Esophagus (tissue), 2 donors: ENCODE measurements around the gene NUDT3. TPM values are rescaled to one million over a fixed set of nuclear protein-coding genes. Genes with fewer than 3 reads are reported as not detected.
"Not testable (repeated sequence)": the region's sequence is repeated elsewhere in the genome, so short reads cannot be mapped to it uniquely, and the experiment has no call there.

Experiments used
- H3K27ac ChIP-seq, 2 donors: one replicate each; pipeline ENCODE4 v1.5.1; 2013; ENCODE audit warnings: low read depth in 2 of 2, mild to moderate bottlenecking in 2 of 2, inconsistent platforms in 1 of 2, low read length in 1 of 2, moderate library complexity in 1 of 2
- H3K27me3 ChIP-seq, 2 donors: one replicate each; pipeline ENCODE4 v1.6.1; 2013; ENCODE audit warnings: low read length in 2 of 2, control low read depth in 1 of 2, mild to moderate bottlenecking in 1 of 2; ENCODE audit not compliant: insufficient read depth in 2 of 2, control insufficient read depth in 1 of 2
- H3K36me3 ChIP-seq, 2 donors: one replicate each; pipeline ENCODE4 v1.6.1; 2013; ENCODE audit warnings: low read length in 1 of 2; ENCODE audit not compliant: control insufficient read depth in 2 of 2, insufficient read depth in 2 of 2
- H3K4me1 ChIP-seq, 2 donors: one replicate each; pipeline ENCODE4 v1.6.1; 2013; ENCODE audit warnings: low read length in 1 of 2; ENCODE audit not compliant: control insufficient read depth in 2 of 2, insufficient read depth in 2 of 2
- H3K4me3 ChIP-seq, 2 donors: one replicate each; pipeline ENCODE4 v1.5.1; 2013; ENCODE audit warnings: low read length in 2 of 2, mild to moderate bottlenecking in 2 of 2, low read depth in 1 of 2, moderate library complexity in 1 of 2
- H3K9me3 ChIP-seq, 2 donors: one replicate each; pipeline ENCODE4 v1.6.1; 2013; ENCODE audit warnings: mild to moderate bottlenecking in 2 of 2, low read depth in 1 of 2, low read length in 1 of 2, moderate library complexity in 1 of 2; ENCODE audit not compliant: control insufficient read depth in 2 of 2, insufficient read depth in 1 of 2
- WGBS, 2 donors: extraction: QIAGEN DNeasy Blood & Tissue Kit; methylation state at CpG; one replicate each; pipeline ENCODE4 v1.1.7; 2013; 5-methylcytosine and 5-hydroxymethylcytosine counted together
- polyA plus RNA-seq, 2 donors: library from polyadenylated mRNA; stranded (reverse); fragments of 200-250 nt; gene quantifications; one replicate each; pipeline ENCODE4 v1.2.3, GENCODE V29; 2013
- donor health status: healthy with polysubstance abuse.
- donor health status: Bipolar disorder and iron deficiency.

NUDT3 gene
- polyA plus RNA-seq, 2 donors: 7.9 to 8.5 TPM

DNA sequence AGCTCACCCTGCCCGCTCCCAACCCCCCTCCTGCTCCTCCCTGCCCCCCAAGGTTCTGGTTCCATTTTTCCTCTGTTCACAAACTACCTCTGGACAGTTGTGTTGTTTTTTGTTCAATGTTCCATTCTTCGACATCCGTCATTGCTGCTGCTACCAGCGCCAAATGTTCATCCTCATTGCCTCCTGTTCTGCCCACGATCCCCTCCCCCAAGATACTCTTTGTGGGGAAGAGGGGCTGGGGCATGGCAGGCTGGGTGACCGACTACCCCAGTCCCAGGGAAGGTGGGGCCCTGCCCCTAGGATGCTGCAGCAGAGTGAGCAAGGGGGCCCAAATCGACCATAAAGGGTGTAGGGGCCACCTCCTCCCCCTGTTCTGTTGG, 146.7 kb downstream of the NUDT3 start:
- H3K9me3 ChIP-seq: not testable (repeated sequence)

DNA sequence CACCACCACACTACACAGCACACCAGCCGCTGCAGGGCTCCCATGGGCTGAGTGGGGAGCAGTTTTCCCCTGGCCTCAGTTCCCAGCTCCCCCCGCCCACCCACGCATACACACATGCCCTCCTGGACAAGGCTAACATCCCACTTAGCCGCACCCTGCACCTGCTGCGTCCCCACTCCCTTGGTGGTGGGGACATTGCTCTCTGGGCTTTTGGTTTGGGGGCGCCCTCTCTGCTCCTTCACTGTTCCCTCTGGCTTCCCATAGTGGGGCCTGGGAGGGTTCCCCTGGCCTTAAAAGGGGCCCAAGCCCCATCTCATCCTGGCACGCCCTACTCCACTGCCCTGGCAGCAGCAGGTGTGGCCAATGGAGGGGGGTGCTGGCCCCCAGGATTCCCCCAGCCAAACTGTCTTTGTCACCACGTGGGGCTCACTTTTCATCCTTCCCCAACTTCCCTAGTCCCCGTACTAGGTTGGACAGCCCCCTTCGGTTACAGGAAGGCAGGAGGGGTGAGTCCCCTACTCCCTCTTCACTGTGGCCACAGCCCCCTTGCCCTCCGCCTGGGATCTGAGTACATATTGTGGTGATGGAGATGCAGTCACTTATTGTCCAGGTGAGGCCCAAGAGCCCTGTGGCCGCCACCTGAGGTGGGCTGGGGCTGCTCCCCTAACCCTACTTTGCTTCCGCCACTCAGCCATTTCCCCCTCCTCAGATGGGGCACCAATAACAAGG, 147.3 kb downstream of the NUDT3 start:
- not testable (repeated sequence) for H3K9me3 ChIP-seq, H3K27me3 ChIP-seq, H3K4me3 ChIP-seq
- 68 to 71% methylated on average over 13 of the region's 13 CpGs for WGBS, 2 donors
- peaks cover 9 to 22% of the 10 kb centered on the region in 2 donors for H3K36me3 ChIP-seq
- peak overlapping the region in 1 of 2 donors; percentile 88 for H3K27ac ChIP-seq
- peaks cover 13 to 21% of the 10 kb centered on the region in 2 donors for H3K4me1 ChIP-seq

More for the DNA sequence above, 146.7 kb downstream of the NUDT3 start:
- Histone ChIP-seq H3K4me1 (peaks cover 13 to 21% of the 10 kb centered on the region in 2 donors), H3K36me3 (peaks cover 9 to 20% of the 10 kb centered on the region in 2 donors)
- not testable (repeated sequence) for H3K4me3 ChIP-seq, H3K27ac ChIP-seq, H3K27me3 ChIP-seq
- 68 to 73% methylated on average over 7 of the region's 7 CpGs for WGBS, 2 donors

GRCh38 chr6:34243901-34244884, 148.3 kb downstream of the NUDT3 start:
- no peak overlapping the region for H3K4me3 ChIP-seq
- H3K27me3 ChIP-seq: no peaks in the 10 kb centered on the region
- peaks cover 9 to 22% of the 10 kb centered on the region in 2 donors for H3K36me3 ChIP-seq
- 27 to 43% methylated on average over 16 to 19 of the region's 19 CpGs for WGBS, 2 donors
- H3K27ac ChIP-seq: peak overlapping the region; percentile 78 to 88
- no peaks in the 10 kb centered on the region for H3K9me3 ChIP-seq
- peaks cover 13 to 21% of the 10 kb centered on the region in 2 donors for H3K4me1 ChIP-seq

- no peak overlapping the region for H3K4me3 ChIP-seq
- H3K4me1 ChIP-seq: peaks cover 11 to 18% of the 10 kb centered on the region in 2 donors
- peaks cover 9 to 22% of the 10 kb centered on the region in 2 donors for H3K36me3 ChIP-seq
- peak overlapping the region in 1 of 2 donors; percentile 88 for H3K27ac ChIP-seq
- H3K9me3 ChIP-seq: no peaks in the 10 kb centered on the region
- no peaks in the 10 kb centered on the region for H3K27me3 ChIP-seq
- WGBS, 2 donors: 48 to 51% methylated on average over 5 of the region's 5 CpGs
These were observed 149.2 kb downstream of the NUDT3 start for GRCh38 chr6:34243131-34243771.

- H3K4me3 ChIP-seq: no peak overlapping the region
- no peaks in the 10 kb centered on the region for H3K9me3 ChIP-seq
- no peaks in the 10 kb centered on the region for H3K27me3 ChIP-seq
- peaks cover 9 to 22% of the 10 kb centered on the region in 2 donors for H3K36me3 ChIP-seq
- H3K27ac ChIP-seq: no peak overlapping the region
- peaks cover 10 to 12% of the 10 kb centered on the region in 2 donors for H3K4me1 ChIP-seq
- 66 to 78% methylated on average over 7 of the region's 7 CpGs for WGBS, 2 donors
These were observed 150.0 kb downstream of the NUDT3 start for GRCh38 chr6:34242252-34243130.

GRCh38 chr6:34241351-34242215, 150.9 kb downstream of the NUDT3 start:
- no peaks in the 10 kb centered on the region for H3K9me3 ChIP-seq
- 87 to 89% methylated on average over 13 of the region's 13 CpGs for WGBS, 2 donors
- no peak overlapping the region for H3K4me3 ChIP-seq
- peaks cover 9 to 22% of the 10 kb centered on the region in 2 donors for H3K36me3 ChIP-seq
- H3K4me1 ChIP-seq: peaks cover 7 to 11% of the 10 kb centered on the region in 2 donors
- H3K27ac ChIP-seq: no peak overlapping the region
- H3K27me3 ChIP-seq: no peaks in the 10 kb centered on the region

DNA sequence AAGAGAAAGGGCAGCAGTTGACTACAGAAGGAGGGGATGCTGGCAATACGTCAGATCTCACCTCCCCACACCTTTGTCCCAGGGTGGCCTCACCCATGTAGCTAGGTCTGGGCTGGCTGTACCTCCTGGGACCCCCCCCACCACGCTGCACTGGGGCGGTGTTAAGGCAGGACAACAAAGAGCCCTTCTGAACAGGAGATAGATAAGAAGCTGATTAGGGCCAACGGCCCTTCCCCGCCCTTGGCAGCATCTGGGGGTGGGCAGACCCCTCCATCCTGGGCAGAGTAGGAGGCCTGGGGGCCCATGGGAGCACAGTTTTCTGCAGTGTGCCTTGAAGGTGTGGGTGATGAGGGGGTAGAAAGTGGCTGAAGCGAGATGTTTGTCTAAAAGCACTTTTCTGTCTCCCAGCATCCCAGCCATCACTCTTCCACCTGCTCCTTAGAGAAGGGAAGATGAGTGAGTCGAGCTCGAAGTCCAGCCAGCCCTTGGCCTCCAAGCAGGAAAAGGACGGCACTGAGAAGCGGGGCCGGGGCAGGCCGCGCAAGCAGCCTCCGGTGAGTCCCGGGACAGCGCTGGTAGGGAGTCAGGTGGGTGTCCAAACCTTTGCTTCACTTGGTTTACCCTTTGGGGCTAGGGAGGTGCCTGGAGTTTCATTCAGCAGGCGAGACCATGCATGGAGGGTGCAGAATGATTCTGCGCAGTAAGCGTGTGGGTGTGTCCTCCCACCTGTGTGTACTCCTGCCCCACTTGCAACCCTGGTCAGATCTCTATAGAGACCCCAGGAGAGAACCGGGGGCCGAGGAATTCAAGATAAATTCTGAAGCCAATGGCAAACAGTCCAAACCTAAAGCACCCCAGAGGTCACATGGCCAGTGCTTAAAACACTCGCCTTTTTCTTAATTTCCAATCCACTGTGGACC, 151.9 kb downstream of the NUDT3 start:
- H3K27me3 ChIP-seq: no peaks in the 10 kb centered on the region
- peaks cover 9 to 22% of the 10 kb centered on the region in 2 donors for H3K36me3 ChIP-seq
- WGBS, 2 donors: 78 to 86% methylated on average over 22 of the region's 22 CpGs
- no peaks in the 10 kb centered on the region for H3K9me3 ChIP-seq
- H3K4me3 ChIP-seq: no peak overlapping the region
- peaks cover 7 to 11% of the 10 kb centered on the region in 2 donors for H3K4me1 ChIP-seq
- no peak overlapping the region for H3K27ac ChIP-seq
